Breast epithelium (tissue), 3 donors: Measurements from ENCODE around the gene NAT16.
"Not testable (repeated sequence)": the region's sequence is repeated elsewhere in the genome, so short reads cannot be mapped to it uniquely, and the experiment has no call there.

Experiments used
- CTCF ChIP-seq, 3 donors: fragments of 450-650 bp; IDR thresholded peaks; one replicate each; pipeline ENCODE4 v1.5.1; 2016 to 2017; ENCODE audit warnings: antibody characterized with exemption in 3 of 3, mild to moderate bottlenecking in 3 of 3, moderate library complexity in 3 of 3
- POLR2A ChIP-seq: fragments of 450-650 bp; IDR thresholded peaks from one replicate; pipeline ENCODE4 v1.6.1; 2016; ENCODE audit warnings: antibody characterized with exemption, mild to moderate bottlenecking, moderate library complexity

- TF ChIP-seq POLR2A; CTCF (IDR thresholded peaks at IDR 0.05): not testable (repeated sequence)
Measured at GRCh38 chr7:101203740-101204738, 23.9 kb upstream of the NAT16 start.
